Tibial nerve (tissue), 4 donors: ENCODE measurements around the gene NOXO1. TPM values are rescaled to one million over a fixed set of nuclear protein-coding genes. Genes with fewer than 3 reads are reported as not detected.
A peak's percentile ranks its signal among the peaks of the same experiment; 100 is the strongest.
"Not testable (repeated sequence)": the region's sequence is repeated elsewhere in the genome, so short reads cannot be mapped to it uniquely, and the experiment has no call there.

ENCODE experiments used
- DNase-seq, 2 donors: peaks; one replicate each; pipeline ENCODE4 v3.0.0-alpha.2; 2019; ENCODE audit warnings: low spot score in 2 of 2
- H3K27ac ChIP-seq, 4 donors: fragments of 200-600 bp; sonication (generic) in 3 of 4; one replicate each; pipeline ENCODE4 v1.5.1; 2017 to 2019; ENCODE audit warnings: mild to moderate bottlenecking in 1 of 4
- H3K27me3 ChIP-seq, 2 donors: fragments of 200-600 bp; sonication (generic) in 1 of 2; one replicate each; pipeline versions ENCODE4 v1.5.1 to v1.6.0; 2017 to 2019
- H3K36me3 ChIP-seq, 3 donors: fragments of 200-600 bp; sonication (generic); one replicate each; pipeline ENCODE4 v1.5.1; 2018 to 2019
- H3K4me1 ChIP-seq, 4 donors: fragments of 200-600 bp; sonication (generic) in 3 of 4; one replicate each; pipeline ENCODE4 v1.5.1; 2017 to 2019
- H3K4me3 ChIP-seq, 4 donors: fragments of 200-600 bp; sonication (generic) in 3 of 4; one replicate each; pipeline ENCODE4 v1.5.1; 2017 to 2019; ENCODE audit warnings: mild to moderate bottlenecking in 1 of 4, moderate library complexity in 1 of 4
- H3K9me3 ChIP-seq, 4 donors: fragments of 200-600 bp; sonication (generic) in 3 of 4; one replicate each; pipeline ENCODE4 v1.5.1; 2017 to 2019
- CTCF ChIP-seq, 5 experiments: fragments of 200-600 bp in 3 of 5; fragments of 450-650 bp in 2 of 5; sonication (generic) in 3 of 5; IDR thresholded peaks; one replicate each; pipeline ENCODE4 v1.5.1; 2016 to 2019; ENCODE audit warnings: antibody characterized with exemption in 5 of 5, mild to moderate bottlenecking in 3 of 5, moderate library complexity in 2 of 5
- EP300 ChIP-seq, 2 donors: sonication (generic); formaldehyde crosslinking; IDR thresholded peaks; one replicate each; pipeline ENCODE4 v1.6.1; 2017; ENCODE audit warnings: antibody characterized with exemption in 2 of 2, mild to moderate bottlenecking in 1 of 2
- POLR2A ChIP-seq, 2 donors: fragments of 450-650 bp; IDR thresholded peaks; one replicate each; pipeline ENCODE4 v1.6.1; 2017; ENCODE audit warnings: antibody characterized with exemption in 2 of 2, mild to moderate bottlenecking in 2 of 2, moderate library complexity in 2 of 2
- WGBS, 2 donors: methylation state at CpG; one replicate each; pipeline ENCODE4 v1.1.5; 2018; 5-methylcytosine and 5-hydroxymethylcytosine counted together
- total RNA-seq, 4 donors: library from RNA; depleted of rRNA; stranded (reverse); fragments of >200 nt; gene quantifications; one replicate each; pipeline ENCODE4 v1.1.0, GENCODE V29; 2016

Gene NOXO1
- total RNA-seq, 4 donors from 2014 or later = 3.9 TPM; not detected in 3

GRCh38 chr16:1942047-1942809, 39.0 kb downstream of the NOXO1 start:
- TF ChIP-seq POLR2A (IDR thresholded peaks at IDR 0.05) = no peak
- TF ChIP-seq CTCF (IDR thresholded peaks at IDR 0.05) = no peak
- TF ChIP-seq EP300 (IDR thresholded peaks at IDR 0.05) = no peak
- Histone ChIP-seq H3K9me3 (no peaks in the 10 kb centered on the region), H3K4me1 (peaks cover 0 to 20% (median 10%) of the 10 kb centered on the region in 4 donors), H3K27ac (peak overlapping the region in 3 of 4 donors; percentile 79 to 91 (median 84)), H3K27me3 (no peaks in the 10 kb centered on the region), H3K4me3 (peak overlapping the region; percentile 62 to 92 (median 74)), H3K36me3 (peaks cover 0 to 42% (median 9%) of the 10 kb centered on the region in 3 donors)
- 10% methylated on average over 14 to 16 of the region's 17 CpGs for WGBS, 2 donors
- no peak for DNase-seq

GRCh38 chr16:1941162-1942046, 39.9 kb downstream of the NOXO1 start:
- WGBS, 2 donors = 84 to 85% methylated on average over 30 of the region's 30 CpGs
- no peaks in the 10 kb centered on the region for H3K9me3 ChIP-seq
- no peak for DNase-seq
- peak overlapping the region in 1 of 4 donors; percentile 62 for H3K4me3 ChIP-seq
- peaks cover 0 to 20% (median 10%) of the 10 kb centered on the region in 4 donors for H3K4me1 ChIP-seq
- peaks cover 0 to 47% (median 9%) of the 10 kb centered on the region in 3 donors for H3K36me3 ChIP-seq
- TF ChIP-seq POLR2A (IDR thresholded peaks at IDR 0.05) = no peak
- TF ChIP-seq EP300 (IDR thresholded peaks at IDR 0.05) = no peak
- no peak for TF ChIP-seq CTCF (IDR thresholded peaks at IDR 0.05)
- peak overlapping the region in 3 of 4 donors; percentile 79 to 91 (median 84) for H3K27ac ChIP-seq
- H3K27me3 ChIP-seq = no peaks in the 10 kb centered on the region

- 89 to 90% methylated on average over 12 to 23 of the region's 23 CpGs for WGBS, 2 donors
- H3K36me3 ChIP-seq = peaks cover 0 to 47% (median 9%) of the 10 kb centered on the region in 3 donors
- no peaks in the 10 kb centered on the region for H3K27me3 ChIP-seq
- no peaks in the 10 kb centered on the region for H3K9me3 ChIP-seq
- DNase-seq = no peak
- peaks cover 0 to 20% (median 10%) of the 10 kb centered on the region in 4 donors for H3K4me1 ChIP-seq
- H3K27ac ChIP-seq = peak overlapping the region in 1 of 4 donors; percentile 12
- no peak for TF ChIP-seq CTCF (IDR thresholded peaks at IDR 0.05)
- no peak for TF ChIP-seq POLR2A (IDR thresholded peaks at IDR 0.05)
- TF ChIP-seq EP300 (IDR thresholded peaks at IDR 0.05) = no peak
- no peak overlapping the region for H3K4me3 ChIP-seq
These were observed 40.8 kb downstream of the NOXO1 start for GRCh38 chr16:1940273-1941161.

- H3K36me3 ChIP-seq = peaks cover 0 to 47% (median 9%) of the 10 kb centered on the region in 3 donors
- not testable (repeated sequence) for H3K27me3 ChIP-seq, H3K4me3 ChIP-seq, H3K27ac ChIP-seq, DNase-seq, H3K9me3 ChIP-seq
- peaks cover 0 to 20% (median 10%) of the 10 kb centered on the region in 4 donors for H3K4me1 ChIP-seq
- WGBS, 2 donors = 96 to 98% methylated on average over 8 of the region's 8 CpGs
These were observed 41.4 kb downstream of the NOXO1 start for GRCh38 chr16:1939833-1940232.

- Histone ChIP-seq H3K4me1 (peaks cover 0 to 17% (median 10%) of the 10 kb centered on the region in 4 donors), H3K9me3 (no peaks in the 10 kb centered on the region), H3K27ac (no peak overlapping the region), H3K4me3 (no peak overlapping the region), H3K27me3 (no peaks in the 10 kb centered on the region), H3K36me3 (peaks cover 0 to 47% (median 9%) of the 10 kb centered on the region in 3 donors)
- no peak for TF ChIP-seq CTCF (IDR thresholded peaks at IDR 0.05)
- DNase-seq = no peak
- WGBS, 2 donors = 87 to 90% methylated on average over 16 to 17 of the region's 17 CpGs
These were observed 42.4 kb downstream of the NOXO1 start for GRCh38 chr16:1938910-1939309.
